Esophagus squamous epithelium (tissue), 4 donors: Measurements from ENCODE around the gene TPGS2.

Experiments used
- CTCF ChIP-seq, 6 experiments: fragments of 450-650 bp in 4 of 6; fragments of 200-600 bp in 2 of 6; sonication (generic) in 2 of 6; IDR thresholded peaks; one replicate each; pipeline ENCODE4 v1.5.1; 2016 to 2019; ENCODE audit warnings: antibody characterized with exemption in 6 of 6, mild to moderate bottlenecking in 4 of 6, moderate library complexity in 4 of 6
- POLR2A ChIP-seq, 4 donors: fragments of 450-650 bp; IDR thresholded peaks; one replicate each; pipeline ENCODE4 v1.6.1; 2017; ENCODE audit warnings: antibody characterized with exemption in 4 of 4, mild to moderate bottlenecking in 4 of 4, moderate library complexity in 3 of 4

GRCh38 chr18:36831139-36831538 is 2.3 kb upstream of the TPGS2 start:
- no peak for TF ChIP-seq CTCF (IDR thresholded peaks at IDR 0.05)
- no peak for TF ChIP-seq POLR2A (IDR thresholded peaks at IDR 0.05)
